Karpas-422 (cell line): Measurements from ENCODE around the gene UGGT2. TPM values are rescaled to one million over a fixed set of nuclear protein-coding genes. Genes with fewer than 3 reads are reported as not detected.

Experiments used
- DNase-seq: peaks from one replicate; pipeline ENCODE4 v3.0.0-alpha.2; 2015
- H2AFZ ChIP-seq: fragments of 200-600 bp; sonication (generic); 2 replicates; pipeline ENCODE4 v1.6.1; 2014; ENCODE audit warnings: antibody characterized with exemption, low read length, mixed read lengths
- H3K27ac ChIP-seq: fragments of 200-600 bp; sonication (generic); 2 replicates; pipeline ENCODE4 v1.5.1; 2014; ENCODE audit warnings: mild to moderate bottlenecking, low read length, moderate library complexity
- H3K27me3 ChIP-seq: fragments of 200-600 bp; sonication (generic); 2 replicates; pipeline ENCODE4 v1.6.1; 2014; ENCODE audit warnings: low read length, mixed read lengths
- H3K36me3 ChIP-seq: fragments of 200-600 bp; sonication (generic); 2 replicates; pipeline ENCODE4 v1.6.1; 2014; ENCODE audit warnings: low read length, mixed read lengths; ENCODE audit not compliant: insufficient read depth
- H3K4me1 ChIP-seq: fragments of 200-600 bp; sonication (generic); 2 replicates; pipeline ENCODE4 v1.6.1; 2014; ENCODE audit warnings: mild to moderate bottlenecking, low read length, mixed read lengths
- H3K4me2 ChIP-seq: fragments of 200-600 bp; sonication (generic); 2 replicates; pipeline ENCODE4 v1.6.1; 2014; ENCODE audit warnings: low read length, low read depth, mild to moderate bottlenecking; ENCODE audit not compliant: poor library complexity, severe bottlenecking
- H3K4me3 ChIP-seq: fragments of 200-600 bp; sonication (generic); 2 replicates; pipeline ENCODE4 v1.5.1; 2014; ENCODE audit warnings: mild to moderate bottlenecking, antibody characterized with exemption, low read length, mixed read lengths
- H3K79me2 ChIP-seq: fragments of 200-600 bp; sonication (generic); 2 replicates; pipeline ENCODE4 v1.6.1; 2014; ENCODE audit warnings: mild to moderate bottlenecking, low read length, mixed read lengths
- H3K9ac ChIP-seq: fragments of 200-600 bp; sonication (generic); 2 replicates; pipeline ENCODE4 v1.6.0; 2014; ENCODE audit warnings: low read length
- H3K9me2 ChIP-seq: fragments of 200-600 bp; sonication (generic), shearing (Covaris generic); replicated peaks from 2 replicates; pipeline ENCODE4 v1.6.0; 2014; ENCODE audit warnings: mild to moderate bottlenecking, low read length, moderate library complexity; ENCODE audit not compliant: insufficient read depth
- H3K9me3 ChIP-seq: fragments of 300-700, 200-600 bp; sonication (generic); 2 replicates; pipeline ENCODE4 v1.6.1; 2014; ENCODE audit warnings: low read length, mixed read lengths
- H4K20me1 ChIP-seq: fragments of 200-600 bp; sonication (generic); 2 replicates; pipeline ENCODE4 v1.6.1; 2014; ENCODE audit warnings: mild to moderate bottlenecking, antibody characterized with exemption, low read length, low read depth; ENCODE audit not compliant: insufficient read depth
- total RNA-seq: library from RNA; depleted of rRNA; stranded (reverse); fragments of >200 nt; shearing (Covaris generic); gene quantifications from 2 replicates; pipeline ENCODE4 v1.2.3, GENCODE V29; 2014; ENCODE audit warnings: low replicate concordance

The UGGT2 gene
- total RNA-seq, 1 experiment from 2014 or later = 73.1 TPM

GRCh38 chr13:95833126-95833525 lies 220.1 kb downstream of the UGGT2 start:
- Histone ChIP-seq H3K27me3 (no peaks in the 10 kb centered on the region), H2AFZ (no peak overlapping the region), H3K4me2 (no peak overlapping the region), H3K9me2 (no peaks in the 10 kb centered on the region), H3K9ac (no peak overlapping the region), H3K9me3 (no peaks in the 10 kb centered on the region), H3K4me1 (peaks cover 10% of the 10 kb centered on the region), H3K79me2 (no peaks in the 10 kb centered on the region), H3K36me3 (peaks cover 4% of the 10 kb centered on the region; the same call in 1 of the 2 replicates), H4K20me1 (no peaks in the 10 kb centered on the region), H3K27ac (no peak overlapping the region), H3K4me3 (no peak overlapping the region)
- DNase-seq = no peak

- Histone ChIP-seq H3K9me3 (no peaks in the 10 kb centered on the region), H3K27me3 (no peaks in the 10 kb centered on the region)
Observed at GRCh38 chr13:95822303-95822702, 230.9 kb downstream of the UGGT2 start.

GRCh38 chr13:95814495-95814894 lies 238.7 kb downstream of the UGGT2 start:
- H3K79me2 ChIP-seq = no peaks in the 10 kb centered on the region
- H3K9ac ChIP-seq = no peak overlapping the region
- H3K27me3 ChIP-seq = no peaks in the 10 kb centered on the region
- DNase-seq = no peak
- H3K4me3 ChIP-seq = no peak overlapping the region
- H3K9me2 ChIP-seq = no peaks in the 10 kb centered on the region
- H4K20me1 ChIP-seq = no peaks in the 10 kb centered on the region
- no peaks in the 10 kb centered on the region for H3K9me3 ChIP-seq
- H2AFZ ChIP-seq = no peak overlapping the region
- H3K27ac ChIP-seq = no peak overlapping the region
- no peaks in the 10 kb centered on the region; the same call in 1 of the 2 replicates for H3K4me1 ChIP-seq
- no peak overlapping the region for H3K4me2 ChIP-seq
- H3K36me3 ChIP-seq = peaks cover 12% of the 10 kb centered on the region

More at GRCh38 chr13:95822303-95822702, 230.9 kb downstream of the UGGT2 start:
- Histone ChIP-seq H3K9me2 (no peaks in the 10 kb centered on the region; the same call in 1 of the 2 replicates), H3K4me1 (no peaks in the 10 kb centered on the region), H3K9ac (no peak overlapping the region), H2AFZ (no peak overlapping the region), H3K27ac (no peak overlapping the region), H3K4me2 (no peak overlapping the region), H3K36me3 (peaks cover 19% of the 10 kb centered on the region), H3K4me3 (no peak overlapping the region), H4K20me1 (no peaks in the 10 kb centered on the region), H3K79me2 (no peaks in the 10 kb centered on the region)
- DNase-seq = no peak

GRCh38 chr13:95813139-95813538 lies 240.1 kb downstream of the UGGT2 start:
- Histone ChIP-seq H3K9ac (no peak overlapping the region), H3K9me3 (no peaks in the 10 kb centered on the region), H3K79me2 (no peaks in the 10 kb centered on the region), H3K36me3 (peaks cover 12% of the 10 kb centered on the region), H2AFZ (no peak overlapping the region), H3K27ac (no peak overlapping the region), H3K27me3 (no peaks in the 10 kb centered on the region), H4K20me1 (no peaks in the 10 kb centered on the region), H3K4me2 (no peak overlapping the region), H3K9me2 (no peaks in the 10 kb centered on the region), H3K4me3 (no peak overlapping the region), H3K4me1 (no peaks in the 10 kb centered on the region; the same call in 1 of the 2 replicates)
- DNase-seq = no peak

- Histone ChIP-seq H3K9me3 (no peaks in the 10 kb centered on the region), H3K4me2 (no peak overlapping the region), H3K36me3 (peaks cover 6% of the 10 kb centered on the region), H3K4me1 (no peaks in the 10 kb centered on the region; the same call in 1 of the 2 replicates), H2AFZ (no peak overlapping the region), H3K27me3 (no peaks in the 10 kb centered on the region), H3K4me3 (no peak overlapping the region), H4K20me1 (no peaks in the 10 kb centered on the region), H3K79me2 (0 out of 2 replicates have a peak, but pooled peaks cover 2% of the 10 kb centered on the region), H3K9me2 (no peaks in the 10 kb centered on the region), H3K9ac (no peak overlapping the region), H3K27ac (no peak overlapping the region)
- DNase-seq = no peak
Observed at GRCh38 chr13:95809429-95809828, 243.8 kb downstream of the UGGT2 start.

- no peaks in the 10 kb centered on the region for H3K9me3 ChIP-seq
- no peak overlapping the region for H3K4me3 ChIP-seq
- H3K4me1 ChIP-seq = no peaks in the 10 kb centered on the region; the same call in 1 of the 2 replicates
- no peaks in the 10 kb centered on the region for H4K20me1 ChIP-seq
- 0 out of 2 replicates have a peak, but pooled peaks cover 2% of the 10 kb centered on the region for H3K79me2 ChIP-seq
- H3K27me3 ChIP-seq = no peaks in the 10 kb centered on the region
- H3K4me2 ChIP-seq = no peak overlapping the region
- no peak for DNase-seq
- no peaks in the 10 kb centered on the region; the same call in 1 of the 2 replicates for H3K36me3 ChIP-seq
- no peaks in the 10 kb centered on the region for H3K9me2 ChIP-seq
- no peak overlapping the region for H3K27ac ChIP-seq
- H2AFZ ChIP-seq = no peak overlapping the region
- H3K9ac ChIP-seq = no peak overlapping the region
Observed at GRCh38 chr13:95805921-95806320, 247.3 kb downstream of the UGGT2 start.

GRCh38 chr13:95801825-95802224 lies 251.4 kb downstream of the UGGT2 start:
- Histone ChIP-seq H3K4me3 (no peak overlapping the region), H3K79me2 (0 out of 2 replicates have a peak, but pooled peaks cover 2% of the 10 kb centered on the region), H2AFZ (no peak overlapping the region), H3K36me3 (no peaks in the 10 kb centered on the region), H3K9me2 (no peaks in the 10 kb centered on the region), H3K9ac (no peak overlapping the region), H4K20me1 (no peaks in the 10 kb centered on the region), H3K27ac (no peak overlapping the region), H3K4me2 (no peak overlapping the region), H3K4me1 (no peaks in the 10 kb centered on the region), H3K27me3 (no peaks in the 10 kb centered on the region), H3K9me3 (no peaks in the 10 kb centered on the region)
- DNase-seq = no peak

GRCh38 chr13:95800436-95800835 lies 252.8 kb downstream of the UGGT2 start:
- Histone ChIP-seq H3K9ac (no peak overlapping the region), H3K9me3 (no peaks in the 10 kb centered on the region), H3K4me1 (no peaks in the 10 kb centered on the region), H3K36me3 (no peaks in the 10 kb centered on the region), H3K4me3 (no peak overlapping the region), H3K27ac (no peak overlapping the region), H3K4me2 (no peak overlapping the region), H4K20me1 (no peaks in the 10 kb centered on the region), H3K27me3 (no peaks in the 10 kb centered on the region), H3K9me2 (no peaks in the 10 kb centered on the region), H2AFZ (no peak overlapping the region), H3K79me2 (no peaks in the 10 kb centered on the region)
- no peak for DNase-seq
